GM18517 (cell line): ENCODE data around the gene FRMD4A.

Experiments
- ATAC-seq: cut with Tn5 transposase; IDR thresholded peaks from one replicate; pipeline ENCODE4 v1.9.1; 2021; ENCODE audit warnings: mild to moderate bottlenecking, moderate library complexity; ENCODE audit not compliant: unreplicated experiment

The FRMD4A gene

DNA sequence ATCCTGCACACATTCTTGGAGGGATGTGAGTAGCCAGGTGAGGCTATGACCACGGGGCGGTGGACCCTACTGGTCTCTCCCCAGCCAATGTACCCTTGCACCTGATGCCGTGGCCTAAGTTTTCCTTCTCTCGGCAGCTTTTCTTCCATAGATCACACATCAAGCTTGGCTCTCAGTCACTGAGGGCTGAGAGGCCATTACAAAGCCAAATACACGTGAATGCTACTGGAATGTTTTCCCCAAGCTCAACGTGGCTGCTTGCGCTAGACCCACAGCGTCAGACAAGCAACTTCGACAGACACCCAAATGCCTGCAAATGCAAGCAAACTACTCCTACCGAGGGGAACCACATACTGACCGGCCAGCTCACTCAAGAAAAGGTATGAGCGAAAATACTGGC lies 660.8 kb downstream of the FRMD4A start:
- ATAC-seq: no peak

- no peak for ATAC-seq
Measured at GRCh38 chr10:13669182-13669855, 661.4 kb downstream of the FRMD4A start.

GRCh38 chr10:13668126-13668525 lies 662.6 kb downstream of the FRMD4A start:
- ATAC-seq: no peak

DNA sequence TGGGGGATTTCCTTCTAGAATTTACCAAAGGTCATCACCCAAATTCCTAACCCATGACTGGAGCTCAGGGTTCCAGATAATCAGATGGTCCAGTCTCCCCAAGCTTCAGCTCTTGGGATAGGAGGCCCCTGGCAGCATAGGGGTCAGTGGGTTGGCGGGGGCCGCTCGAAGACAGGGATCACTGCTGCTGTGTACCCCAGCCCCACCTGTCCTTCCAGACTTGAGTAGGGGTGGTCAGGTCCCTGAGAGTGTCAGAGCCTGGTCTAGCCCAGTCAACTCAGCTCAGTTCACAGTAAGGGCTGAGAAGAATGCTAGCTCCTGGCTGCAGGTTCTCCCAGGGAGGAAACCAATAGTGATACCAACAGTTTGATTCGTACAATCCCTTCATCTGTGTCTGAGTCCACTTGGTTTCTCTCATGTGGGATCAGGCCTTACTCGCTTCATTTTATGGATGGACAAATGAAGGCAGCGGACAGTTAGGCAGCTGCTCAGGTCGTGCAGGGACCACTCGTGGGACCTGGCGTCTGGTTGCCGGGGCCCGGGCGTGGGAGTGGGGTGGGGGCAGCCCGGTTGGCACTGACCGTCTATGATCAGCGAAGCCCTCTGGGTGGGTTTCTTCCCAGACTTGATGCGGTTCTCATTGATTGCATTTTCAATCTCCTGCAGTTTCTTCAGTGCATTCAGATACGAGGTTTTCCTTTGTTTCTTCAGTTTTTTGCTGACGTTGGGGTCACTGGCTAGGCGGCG lies 665.0 kb downstream of the FRMD4A start:
- ATAC-seq: no peak

DNA sequence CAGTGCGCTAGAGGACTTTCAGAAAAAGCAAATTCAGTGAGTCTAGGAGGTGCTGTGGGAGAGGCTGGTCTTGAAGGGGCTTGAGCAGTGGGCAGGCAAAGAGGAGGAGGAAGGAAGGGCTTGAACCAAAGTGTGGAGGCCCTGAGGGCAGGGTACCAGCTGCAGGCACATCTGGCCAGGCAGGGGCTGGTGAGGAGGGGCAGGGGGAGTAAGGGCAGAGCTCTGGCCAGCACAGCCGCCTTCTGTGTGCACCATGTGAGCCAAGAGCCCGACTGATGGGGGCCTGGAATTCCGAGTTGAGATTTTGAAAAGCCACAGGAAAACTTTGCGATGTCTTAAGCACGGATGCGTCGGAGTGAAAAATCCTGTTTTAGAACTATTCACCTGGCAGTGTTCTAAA lies 669.5 kb downstream of the FRMD4A start:
- ATAC-seq: no peak

DNA sequence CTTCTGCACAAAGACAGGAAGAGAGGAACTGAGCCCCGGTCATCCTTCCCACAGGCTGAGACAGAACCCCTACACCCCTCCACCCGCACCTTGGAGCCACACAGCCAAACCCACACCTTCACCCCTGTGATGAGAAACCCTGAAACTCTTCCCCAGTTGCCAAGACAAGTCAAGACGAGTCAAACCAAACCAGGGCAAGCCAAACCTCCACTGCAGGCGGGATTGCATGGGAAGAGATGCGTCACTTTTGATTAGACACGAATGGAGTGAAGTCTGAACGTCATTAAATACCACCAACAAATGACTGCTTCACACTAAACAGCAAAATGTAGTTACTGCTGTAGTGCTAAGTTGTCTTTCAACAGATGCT lies 670.2 kb downstream of the FRMD4A start:
- no peak for ATAC-seq

DNA sequence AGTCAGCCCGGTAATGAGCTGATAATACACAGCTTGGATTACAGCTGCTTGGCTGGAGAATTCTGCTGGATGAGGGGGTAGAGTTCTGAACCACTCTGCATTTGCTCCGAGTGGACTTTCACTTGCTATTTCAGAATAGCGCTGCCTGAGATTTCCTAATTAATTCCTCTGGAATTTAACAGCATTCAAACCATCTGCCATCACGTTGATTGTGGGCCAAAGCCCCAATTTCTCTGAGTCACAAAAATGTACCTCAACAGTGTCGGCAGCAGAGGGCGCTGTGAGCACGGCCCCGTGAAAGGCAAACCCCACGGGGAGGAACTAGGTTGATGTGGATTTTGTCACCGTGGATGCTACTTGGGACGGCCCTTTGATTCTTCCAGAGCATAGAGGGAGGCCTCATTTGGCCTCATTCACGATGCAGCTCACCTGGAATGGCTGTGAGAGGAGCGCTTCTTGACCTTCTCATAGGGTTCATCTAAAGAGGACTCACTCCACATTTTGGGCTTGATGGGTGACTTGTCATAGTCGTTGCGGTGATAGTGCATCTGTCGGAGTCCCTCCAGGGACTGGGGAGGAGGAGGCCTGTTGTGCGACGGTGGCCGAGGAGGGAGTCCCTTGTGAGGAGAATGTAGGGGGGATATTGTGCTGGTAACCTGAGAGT lies 670.7 kb downstream of the FRMD4A start:
- peak; percentile 66 for ATAC-seq

- no peak for ATAC-seq
Measured at GRCh38 chr10:13658871-13659685, 671.6 kb downstream of the FRMD4A start.

GRCh38 chr10:13658264-13658663 lies 672.5 kb downstream of the FRMD4A start:
- ATAC-seq: no peak

GRCh38 chr10:13657101-13657680 lies 673.5 kb downstream of the FRMD4A start:
- no peak for ATAC-seq

GRCh38 chr10:13656337-13657100 lies 674.2 kb downstream of the FRMD4A start:
- ATAC-seq: no peak

DNA sequence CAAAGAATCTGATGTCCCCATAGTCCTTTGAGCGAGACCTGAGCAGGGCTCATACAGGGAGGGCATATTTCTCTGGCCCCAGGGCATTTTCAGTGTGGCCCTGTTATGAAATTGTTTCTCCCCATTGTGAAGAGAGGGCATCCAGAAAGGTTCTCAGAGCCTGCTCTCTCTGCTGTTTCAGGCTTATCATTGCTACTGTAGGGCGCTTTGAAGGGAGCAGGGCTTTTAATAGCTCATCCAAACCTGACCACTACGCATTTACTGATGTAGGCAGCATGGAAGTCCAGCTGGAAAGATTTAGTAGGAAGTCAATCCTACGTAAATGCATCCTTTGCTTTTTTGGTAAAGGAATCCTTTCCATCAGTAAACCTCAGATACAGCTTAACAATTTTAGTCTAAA lies 675.9 kb downstream of the FRMD4A start:
- ATAC-seq: no peak

- no peak for ATAC-seq
Measured at GRCh38 chr10:13654118-13654830, 676.5 kb downstream of the FRMD4A start.

DNA sequence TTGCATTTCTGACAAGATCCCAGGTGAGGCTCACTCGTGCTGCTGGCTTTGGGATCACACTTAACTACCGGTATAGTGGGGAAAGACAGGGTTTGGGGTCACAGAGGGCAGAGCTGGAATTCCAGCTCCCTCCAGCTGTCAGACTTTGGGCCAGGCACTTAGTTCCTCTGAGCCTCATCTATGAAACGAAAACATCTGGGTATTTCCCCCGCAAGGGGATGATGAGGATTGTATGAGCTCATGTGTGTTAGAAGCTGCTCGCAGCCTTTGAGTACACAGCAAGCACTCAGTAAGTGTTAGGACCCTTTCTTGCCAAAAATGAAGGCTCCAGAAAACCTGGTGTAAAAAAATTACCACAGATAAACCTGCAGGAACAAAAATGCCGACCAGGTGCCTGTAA lies 677.9 kb downstream of the FRMD4A start:
- no peak for ATAC-seq

- ATAC-seq: no peak
Measured at GRCh38 chr10:13651969-13652720, 678.6 kb downstream of the FRMD4A start.

DNA sequence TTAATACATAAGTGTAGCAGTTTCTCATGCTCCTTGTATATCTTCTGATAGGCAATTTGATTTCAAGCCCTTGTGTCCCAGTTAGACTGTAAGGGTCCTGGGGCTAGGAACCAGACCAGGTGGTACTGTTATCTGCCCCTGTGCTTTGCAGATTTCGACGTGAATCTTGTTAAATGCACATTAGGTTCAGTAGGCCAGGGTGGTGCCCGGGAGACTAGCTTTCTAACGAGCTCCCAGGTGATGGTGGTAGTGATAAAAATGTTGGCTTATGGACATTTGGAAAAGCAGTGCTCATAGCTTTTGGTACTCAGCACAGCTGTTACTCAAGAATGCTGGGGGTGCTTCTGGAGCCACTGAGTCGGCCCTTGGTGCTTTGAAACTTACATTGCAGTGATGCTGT lies 679.8 kb downstream of the FRMD4A start:
- no peak for ATAC-seq

- no peak for ATAC-seq
Measured at GRCh38 chr10:13649844-13650520, 680.7 kb downstream of the FRMD4A start.

DNA sequence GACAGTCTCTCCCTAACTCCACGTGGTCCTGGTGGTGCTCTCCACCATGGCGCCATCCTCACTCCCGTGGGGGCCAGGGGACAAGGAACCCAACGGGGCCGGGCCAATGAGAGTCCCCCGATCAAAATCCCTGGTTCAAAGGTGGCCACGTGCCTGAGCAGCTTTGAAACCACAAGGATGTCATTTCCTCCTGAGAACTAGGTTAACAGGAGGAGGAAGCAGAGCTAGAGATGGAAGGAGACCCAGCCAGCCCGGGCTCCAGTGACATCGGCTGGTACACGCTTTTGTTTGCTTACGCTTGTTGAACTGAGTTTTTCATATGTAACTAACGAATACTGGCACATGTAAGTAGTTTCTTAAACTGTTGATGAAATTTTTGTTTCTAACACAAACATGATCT lies 682.3 kb downstream of the FRMD4A start:
- ATAC-seq: no peak
